Fibroblast of lung (primary cell): ENCODE results near the gene RAB8B. TPM values are rescaled to one million over a fixed set of nuclear protein-coding genes. Genes with fewer than 3 reads are reported as not detected.
"Not testable (repeated sequence)": the region's sequence is repeated elsewhere in the genome, so short reads cannot be mapped to it uniquely, and the experiment has no call there.

Experiments used
- DNase-seq, 2 donors: peaks; one replicate each; pipeline versions ENCODE4 v3.0.0 to v3.0.0-alpha.2; 2010; ENCODE audit warnings: low read depth in 2 of 2
- H2AFZ ChIP-seq: 2 replicates; pipeline ENCODE4 v1.5.1; 2012; ENCODE audit warnings: low read length, control low read depth, inconsistent platforms
- H3K27ac ChIP-seq: 2 replicates; pipeline ENCODE4 v1.5.1; 2011; ENCODE audit warnings: low read length, control low read depth; ENCODE audit not compliant: insufficient read depth
- H3K27me3 ChIP-seq: 2 replicates; pipeline ENCODE4 v1.5.1; 2011; ENCODE audit warnings: mild to moderate bottlenecking, low read length; ENCODE audit not compliant: control insufficient read depth, insufficient read depth
- H3K36me3 ChIP-seq: 2 replicates; pipeline ENCODE4 v1.5.1; 2011; ENCODE audit warnings: low read length; ENCODE audit not compliant: control insufficient read depth, insufficient read depth
- H3K4me1 ChIP-seq: 2 replicates; pipeline ENCODE4 v1.5.1; 2011; ENCODE audit warnings: low read length; ENCODE audit not compliant: control insufficient read depth, insufficient read depth; ENCODE audit errors: extremely low read depth
- H3K4me2 ChIP-seq: 2 replicates; pipeline ENCODE4 v1.5.1; 2011; ENCODE audit warnings: low read length, control low read depth; ENCODE audit not compliant: insufficient read depth; ENCODE audit errors: extremely low read depth
- H3K4me3 ChIP-seq, 4 experiments: fragments of 200-600 bp in 1 of 4; sonication (generic) in 1 of 4; replicated peaks in 1 of 4; 2 replicates each; pipeline ENCODE4 v1.5.1; 2011 to 2016; ENCODE audit warnings: low read length in 4 of 4, low read depth in 3 of 4, mild to moderate bottlenecking in 3 of 4, control low read depth in 2 of 4, inconsistent platforms in 1 of 4, mixed read lengths in 1 of 4; ENCODE audit not compliant: insufficient read depth in 1 of 4; ENCODE audit errors: control extremely low read depth in 1 of 4
- H3K79me2 ChIP-seq: 2 replicates; pipeline ENCODE4 v1.5.1; 2012; ENCODE audit warnings: mild to moderate bottlenecking, low read length, inconsistent platforms; ENCODE audit not compliant: control insufficient read depth, insufficient read depth
- H3K9ac ChIP-seq: 2 replicates; pipeline ENCODE4 v1.5.1; 2011; ENCODE audit warnings: mild to moderate bottlenecking, low read length, control low read depth; ENCODE audit not compliant: insufficient read depth
- H3K9me3 ChIP-seq: 2 replicates; pipeline ENCODE4 v1.5.1; 2012; ENCODE audit warnings: low read depth, low read length; ENCODE audit not compliant: control insufficient read depth, insufficient read depth
- H4K20me1 ChIP-seq: 2 replicates; pipeline ENCODE4 v1.5.1; 2011; ENCODE audit warnings: low read length; ENCODE audit not compliant: control insufficient read depth, insufficient read depth; ENCODE audit errors: extremely low read depth
- CTCF ChIP-seq, 2 donors: IDR thresholded peaks in 1 of 2; conservative IDR thresholded peaks in 1 of 2; 1 replicate in 1 of 2; 2 replicates in 1 of 2; pipeline ENCODE4 v1.5.1; 2011 to 2012; ENCODE audit warnings: low read length in 2 of 2, control low read depth in 1 of 2, inconsistent platforms in 1 of 2, low read depth in 1 of 2, mild to moderate bottlenecking in 1 of 2
- EZH2 ChIP-seq: IDR thresholded peaks from 2 replicates; pipeline ENCODE4 v1.5.1; 2012; ENCODE audit warnings: low read length, control low read depth, mild to moderate bottlenecking; ENCODE audit errors: missing control alignments
- polyA plus RNA-seq, 2 donors: library from polyadenylated mRNA; depleted of rRNA in 1 of 2; stranded (reverse) in 1 of 2; unstranded in 1 of 2; fragments of >200 nt; gene quantifications; 2 replicates each; pipeline ENCODE4 v1.2.1, GENCODE V29; 2011 to 2012; ENCODE audit warnings: missing spikeins in 1 of 2
- total RNA-seq: library from RNA; depleted of rRNA; stranded (reverse); fragments of >200 nt; gene quantifications from 2 replicates; pipeline ENCODE4 v1.2.1, GENCODE V29; 2014

Gene RAB8B
- total and polyA plus RNA-seq, 2 donors (not counting 1 experiment from before 2014, with no cell fraction given) = 107 to 111 TPM

GRCh38 chr15:63206079-63206478 lies 16.7 kb downstream of the RAB8B start:
- no peaks in the 10 kb centered on the region for H3K27me3 ChIP-seq
- H3K27ac ChIP-seq = no peak overlapping the region
- H3K4me2 ChIP-seq = no peak overlapping the region
- no peak for DNase-seq
- no peak for TF ChIP-seq CTCF (conservative IDR thresholded peaks at IDR 0.05 in 1 of 2, IDR thresholded peaks at IDR 0.05 in 1 of 2; ENCODE audit: low read depth in 1 of 2, low read length in 2 of 2)
- TF ChIP-seq EZH2 = no peak
- no peak overlapping the region for H3K9ac ChIP-seq
- peaks cover 53% of the 10 kb centered on the region for H3K79me2 ChIP-seq
- peaks cover 5% of the 10 kb centered on the region for H3K4me1 ChIP-seq
- H2AFZ ChIP-seq = no peak overlapping the region
- H3K9me3 ChIP-seq = no peaks in the 10 kb centered on the region
- no peaks in the 10 kb centered on the region for H4K20me1 ChIP-seq
- no peak overlapping the region for H3K4me3 ChIP-seq
- no peaks in the 10 kb centered on the region for H3K36me3 ChIP-seq

GRCh38 chr15:63208824-63209223 lies 19.4 kb downstream of the RAB8B start:
- H2AFZ ChIP-seq, H3K4me3 ChIP-seq, DNase-seq, H3K4me2 ChIP-seq, H3K27me3 ChIP-seq, H3K36me3 ChIP-seq, H3K9me3 ChIP-seq, H3K9ac ChIP-seq, H4K20me1 ChIP-seq, H3K27ac ChIP-seq: not testable (repeated sequence)
- peaks cover 19% of the 10 kb centered on the region for H3K4me1 ChIP-seq
- H3K79me2 ChIP-seq = peaks cover 53% of the 10 kb centered on the region

GRCh38 chr15:63210151-63211091 lies 21.0 kb downstream of the RAB8B start:
- TF ChIP-seq EZH2 (no peak), CTCF (conservative IDR thresholded peaks at IDR 0.05 in 1 of 2, IDR thresholded peaks at IDR 0.05 in 1 of 2; ENCODE audit: low read depth in 1 of 2, low read length in 2 of 2) (no peak)
- H3K9ac ChIP-seq = no peak overlapping the region
- H3K9me3 ChIP-seq = no peaks in the 10 kb centered on the region
- peak overlapping the region; percentile 11 for H3K4me2 ChIP-seq
- H3K27ac ChIP-seq = no peak overlapping the region
- H3K36me3 ChIP-seq = no peaks in the 10 kb centered on the region
- H2AFZ ChIP-seq = no peak overlapping the region
- no peak for DNase-seq
- H3K4me1 ChIP-seq = peaks cover 21% of the 10 kb centered on the region
- H3K4me3 ChIP-seq = no peak overlapping the region
- H3K79me2 ChIP-seq = peaks cover 56% of the 10 kb centered on the region
- H3K27me3 ChIP-seq = no peaks in the 10 kb centered on the region
- H4K20me1 ChIP-seq = no peaks in the 10 kb centered on the region
